COLO668 (cell line): ENCODE results near the gene GARRE1.

ENCODE experiments used
- DNase-seq: peaks from one replicate; lab custom pipeline; 2025; ENCODE audit not compliant: unreplicated experiment; lab: John Stamatoyannopoulos, UW

The GARRE1 gene

GRCh38 chr19:34288381-34288780 is 34.0 kb downstream of the GARRE1 start:
- no peak for DNase-seq

GRCh38 chr19:34291235-34291634 is 36.9 kb downstream of the GARRE1 start:
- DNase-seq: no peak

GRCh38 chr19:34295103-34295502 is 40.7 kb downstream of the GARRE1 start:
- DNase-seq: no peak

GRCh38 chr19:34298891-34299520 is 44.7 kb downstream of the GARRE1 start:
- no peak for DNase-seq

- no peak for DNase-seq
Measured at GRCh38 chr19:34299576-34299975, 45.2 kb downstream of the GARRE1 start.

GRCh38 chr19:34300380-34300779 is 46.0 kb downstream of the GARRE1 start:
- no peak for DNase-seq

- DNase-seq: no peak
Measured at GRCh38 chr19:34300962-34301361, 46.6 kb downstream of the GARRE1 start.
